T-cell (primary cell): ENCODE measurements around the gene BNIP1. TPM values are rescaled to one million over a fixed set of nuclear protein-coding genes. Genes with fewer than 3 reads are reported as not detected.
"Not testable (repeated sequence)": the region's sequence is repeated elsewhere in the genome, so short reads cannot be mapped to it uniquely, and the experiment has no call there.

Experiments used
- ATAC-seq, 4 experiments: fragments of 200-7000 bp in 3 of 4; fragments of 150-1000 bp in 1 of 4; cut with Tn5 transposase; replicated peaks in 1 of 4; 1 replicate in 3 of 4; 2 replicates in 1 of 4; pipeline ENCODE4 v1.10.0; 2021; ENCODE audit warnings: moderate library complexity in 3 of 4, mild to moderate bottlenecking in 2 of 4, moderate number of reproducible peaks in 1 of 4
- CTCF ChIA-PET, 2 donors: fragments of 300-600 bp; sonication (Branson Sonifier 250); formaldehyde crosslinking; loops; one replicate each; lab custom pipeline; 2022; ENCODE audit warnings: antibody characterized with exemption in 2 of 2; lab: Charles Lee
- POLR2A ChIA-PET, 2 donors: fragments of 300-600 bp; sonication (Branson Sonifier 250); formaldehyde crosslinking; loops; one replicate each; lab custom pipeline; 2022; ENCODE audit warnings: antibody characterized with exemption in 2 of 2; lab: Charles Lee
- DNase-seq, 35 experiments: peaks; one replicate each; pipeline versions ENCODE4 v3.0.0 to v3.0.0-alpha.2; 2013 to 2023
- H3K27ac ChIP-seq: one replicate; pipeline ENCODE4 v1.5.1; 2013; ENCODE audit warnings: low read length
- H3K27me3 ChIP-seq, 2 experiments: replicated peaks in 1 of 2; 1 replicate in 1 of 2; 2 replicates in 1 of 2; pipeline versions ENCODE4 v1.6.1 to v1.7.0; 2013; ENCODE audit warnings: low read length in 1 of 2, mixed read lengths in 1 of 2; ENCODE audit not compliant: control insufficient read depth in 2 of 2, insufficient read depth in 2 of 2; ENCODE audit errors: extremely low read depth in 1 of 2
- H3K36me3 ChIP-seq, 2 donors: 1 replicate in 1 of 2; 2 replicates in 1 of 2; pipeline versions ENCODE4 v1.6.1 to v1.7.0; 2013; ENCODE audit warnings: low read length in 1 of 2; ENCODE audit not compliant: control insufficient read depth in 2 of 2, insufficient read depth in 1 of 2; ENCODE audit errors: extremely low read depth in 1 of 2
- H3K4me1 ChIP-seq, 2 experiments: 1 replicate in 1 of 2; 2 replicates in 1 of 2; pipeline versions ENCODE4 v1.6.1 to v1.7.0; 2013; ENCODE audit warnings: low read length in 2 of 2, mixed read lengths in 1 of 2; ENCODE audit not compliant: insufficient read depth in 2 of 2, control insufficient read depth in 1 of 2; ENCODE audit errors: extremely low read depth in 1 of 2
- H3K4me3 ChIP-seq, 2 donors: 1 replicate in 1 of 2; 2 replicates in 1 of 2; pipeline versions ENCODE4 v1.5.1 to v1.7.0; 2013; ENCODE audit warnings: mild to moderate bottlenecking in 2 of 2, low read length in 1 of 2, moderate library complexity in 1 of 2; ENCODE audit not compliant: control insufficient read depth in 1 of 2; ENCODE audit errors: extremely low read depth in 1 of 2
- H3K9me3 ChIP-seq: 2 replicates; pipeline ENCODE4 v1.7.0; 2013
- H3K27ac Mint-ChIP-seq, 2 donors: one replicate each; pipeline ENCODE4 v1.8.0; 2020 to 2021; ENCODE audit warnings: mild to moderate bottlenecking in 2 of 2, mixed read lengths in 2 of 2
- H3K27me3 Mint-ChIP-seq, 2 donors: one replicate each; pipeline ENCODE4 v1.8.0; 2021 to 2022; ENCODE audit warnings: mixed read lengths in 2 of 2
- H3K36me3 Mint-ChIP-seq: one replicate; pipeline ENCODE4 v1.8.0; 2021; ENCODE audit warnings: mixed read lengths
- H3K4me1 Mint-ChIP-seq, 3 donors: one replicate each; pipeline ENCODE4 v1.8.0; 2020 to 2022; ENCODE audit warnings: mixed read lengths in 3 of 3, mild to moderate bottlenecking in 1 of 3
- H3K4me3 Mint-ChIP-seq, 3 donors: one replicate each; pipeline ENCODE4 v1.8.0; 2020 to 2022; ENCODE audit warnings: mild to moderate bottlenecking in 3 of 3, mixed read lengths in 3 of 3, moderate library complexity in 3 of 3
- H3K9me3 Mint-ChIP-seq, 3 donors: one replicate each; pipeline ENCODE4 v1.8.0; 2020 to 2022; ENCODE audit warnings: mixed read lengths in 3 of 3
- WGBS: methylation state at CpG from one replicate; pipeline ENCODE4 v1.1.5; 2013; ENCODE audit warnings: missing lambda C conversion rate; ENCODE audit not compliant: insufficient coverage; 5-methylcytosine and 5-hydroxymethylcytosine counted together
- total RNA-seq, 35 experiments: library from RNA in 6 of 35; stranded (reverse) in 6 of 35; fragments of 120-200 nt in 1 of 35; gene quantifications; one replicate each; pipeline versions ENCODE4 v1.2.1 to v1.2.4 and lab custom pipeline; 2013 to 2026

The BNIP1 gene
- total RNA-seq, 5 donors from 2014 or later (not counting 1 experiment from before 2014, with no cell fraction given), result 7.0 to 27.1 (median 9.4) TPM

- H3K36me3 Mint-ChIP-seq, result peaks cover 48% of the 10 kb centered on the region
- H3K4me1 ChIP-seq, POLR2A ChIA-PET, DNase-seq, H3K9me3 Mint-ChIP-seq, H3K27me3 Mint-ChIP-seq, H3K27ac Mint-ChIP-seq, H3K9me3 ChIP-seq, H3K4me1 Mint-ChIP-seq, H3K4me3 ChIP-seq, H3K27ac ChIP-seq, ATAC-seq, H3K27me3 ChIP-seq, H3K4me3 Mint-ChIP-seq: not testable (repeated sequence)
- no CpG with 5 or more reads among the region's 5 CpGs for WGBS
- H3K36me3 ChIP-seq, result peaks cover 5 to 64% of the 10 kb centered on the region in 2 donors
- CTCF ChIA-PET, result interaction anchor here (0.5 to 0.6 kb wide), 2 partner anchors 111 to 141 kb away, joined by 5 to 6 read pairs; no protein-coding TSS in a partner anchor
Measured at GRCh38 chr5:173154619-173155018, 10.3 kb downstream of the BNIP1 start.

- Histone ChIP-seq H3K27me3 (no peaks in the 10 kb centered on the region), H3K4me1 (no peaks in the 10 kb centered on the region), H3K9me3 (no peaks in the 10 kb centered on the region), H3K27ac (no peak overlapping the region), H3K4me3 (no peak overlapping the region), H3K36me3 (peaks cover 14 to 75% of the 10 kb centered on the region in 2 donors)
- H3K4me3 Mint-ChIP-seq, result no peak overlapping the region
- ChIA-PET POLR2A (no interaction called here), CTCF (no interaction called here)
- H3K27me3 Mint-ChIP-seq, result no peaks in the 10 kb centered on the region
- H3K4me1 Mint-ChIP-seq, result peaks cover 0 to 2% (median 0%) of the 10 kb centered on the region in 3 donors
- DNase-seq (no peak), ATAC-seq (no peak)
- H3K36me3 Mint-ChIP-seq, result peaks cover 48% of the 10 kb centered on the region
- H3K9me3 Mint-ChIP-seq, result no peaks in the 10 kb centered on the region
- no CpG with 5 or more reads among the region's 2 CpGs for WGBS
- H3K27ac Mint-ChIP-seq, result no peak overlapping the region
Measured at GRCh38 chr5:173155912-173156311, 11.6 kb downstream of the BNIP1 start.

GRCh38 chr5:173158366-173158765 lies 14.0 kb downstream of the BNIP1 start:
- peaks cover 0 to 2% (median 0%) of the 10 kb centered on the region in 3 donors for H3K4me1 Mint-ChIP-seq
- 98% methylated on average over 4 of the region's 8 CpGs for WGBS
- ATAC-seq (no peak), DNase-seq (no peak)
- Histone ChIP-seq H3K27ac (no peak overlapping the region), H3K4me3 (no peak overlapping the region), H3K9me3 (no peaks in the 10 kb centered on the region), H3K36me3 (peaks cover 23 to 82% of the 10 kb centered on the region in 2 donors), H3K27me3 (no peaks in the 10 kb centered on the region), H3K4me1 (no peaks in the 10 kb centered on the region)
- peaks cover 56% of the 10 kb centered on the region for H3K36me3 Mint-ChIP-seq
- ChIA-PET POLR2A (no interaction called here), CTCF (no interaction called here)
- no peak overlapping the region for H3K4me3 Mint-ChIP-seq
- H3K27me3 Mint-ChIP-seq, result no peaks in the 10 kb centered on the region
- H3K9me3 Mint-ChIP-seq, result no peaks in the 10 kb centered on the region
- H3K27ac Mint-ChIP-seq, result no peak overlapping the region

GRCh38 chr5:173159256-173159655 lies 14.9 kb downstream of the BNIP1 start:
- Histone ChIP-seq H3K4me3 (no peak overlapping the region), H3K9me3 (no peaks in the 10 kb centered on the region), H3K4me1 (no peaks in the 10 kb centered on the region), H3K36me3 (peaks cover 23 to 80% of the 10 kb centered on the region in 2 donors), H3K27ac (no peak overlapping the region), H3K27me3 (no peaks in the 10 kb centered on the region)
- Mint-ChIP-seq H3K4me1 (peaks cover 0 to 2% (median 0%) of the 10 kb centered on the region in 3 donors), H3K4me3 (no peak overlapping the region), H3K27me3 (no peaks in the 10 kb centered on the region), H3K9me3 (no peaks in the 10 kb centered on the region), H3K36me3 (peaks cover 56% of the 10 kb centered on the region), H3K27ac (no peak overlapping the region)
- CTCF ChIA-PET, result interaction anchor here in 1 of 2 donors (0.7 kb wide), 1 partner anchor 42 kb away, joined by 4 read pairs; no protein-coding TSS in a partner anchor
- WGBS, result 94% methylated on average over 3 of the region's 3 CpGs
- POLR2A ChIA-PET, result interaction anchor here in 1 of 2 donors (0.6 kb wide), 1 partner anchor 12 kb away, joined by 4 read pairs; no protein-coding TSS in a partner anchor
- DNase-seq, result no peak
- no peak for ATAC-seq

GRCh38 chr5:173161148-173161547 lies 16.8 kb downstream of the BNIP1 start:
- no peak for ATAC-seq
- no peak for DNase-seq
- H3K36me3 Mint-ChIP-seq, result peaks cover 50% of the 10 kb centered on the region
- H3K4me3 ChIP-seq, result no peak overlapping the region
- no peaks in the 10 kb centered on the region for H3K9me3 Mint-ChIP-seq
- H3K4me3 Mint-ChIP-seq, result no peak overlapping the region
- H3K27ac ChIP-seq, result no peak overlapping the region
- H3K27me3 ChIP-seq, result no peaks in the 10 kb centered on the region
- ChIA-PET CTCF (no interaction called here), POLR2A (interaction anchor here in 1 of 2 donors (0.6 kb wide), 1 partner anchor 9 kb away, joined by 3 read pairs; no protein-coding TSS in a partner anchor)
- peaks cover 23 to 65% of the 10 kb centered on the region in 2 donors for H3K36me3 ChIP-seq
- no peaks in the 10 kb centered on the region for H3K4me1 Mint-ChIP-seq
- H3K27ac Mint-ChIP-seq, result no peak overlapping the region
- H3K27me3 Mint-ChIP-seq, result no peaks in the 10 kb centered on the region
- 100% methylated on average over 2 of the region's 5 CpGs for WGBS
- H3K4me1 ChIP-seq, result no peaks in the 10 kb centered on the region
- H3K9me3 ChIP-seq, result no peaks in the 10 kb centered on the region

GRCh38 chr5:173163219-173163618 lies 18.9 kb downstream of the BNIP1 start:
- no peak overlapping the region for H3K4me3 ChIP-seq
- H3K36me3 ChIP-seq, result peaks cover 20 to 50% of the 10 kb centered on the region in 2 donors
- 100% methylated on average over 1 of the region's 7 CpGs for WGBS
- DNase-seq (no peak), ATAC-seq (no peak)
- Mint-ChIP-seq H3K27me3 (no peaks in the 10 kb centered on the region), H3K9me3 (no peaks in the 10 kb centered on the region), H3K4me3 (no peak overlapping the region), H3K36me3 (peaks cover 42% of the 10 kb centered on the region), H3K4me1 (no peaks in the 10 kb centered on the region), H3K27ac (no peak overlapping the region)
- no peaks in the 10 kb centered on the region for H3K27me3 ChIP-seq
- no peaks in the 10 kb centered on the region for H3K9me3 ChIP-seq
- ChIA-PET POLR2A (no interaction called here), CTCF (interaction anchor here in 1 of 2 donors (0.5 kb wide), 1 partner anchor 279 kb away, joined by 6 read pairs; no protein-coding TSS in a partner anchor)
- no peak overlapping the region for H3K27ac ChIP-seq
- no peaks in the 10 kb centered on the region for H3K4me1 ChIP-seq
